NCI-H2227 (cell line): ENCODE measurements around the gene APOH.

Experiments used
- DNase-seq: peaks from one replicate; lab custom pipeline; 2025; ENCODE audit not compliant: unreplicated experiment; lab: John Stamatoyannopoulos, UW

APOH gene

GRCh38 chr17:66198242-66198641 is 31.0 kb downstream of the APOH start:
- DNase-seq: no peak

- DNase-seq: no peak
Observed at GRCh38 chr17:66192378-66192687, 36.9 kb downstream of the APOH start.

GRCh38 chr17:66191593-66192377 is 37.4 kb downstream of the APOH start, which contains the start of gene CEP112:
Gene CEP112, minus strand, starts transcription at chr17:66192133.
- peak; percentile 98 for DNase-seq

GRCh38 chr17:66190738-66191592 is 38.2 kb downstream of the APOH start:
- no peak for DNase-seq

- no peak for DNase-seq
Observed at GRCh38 chr17:66187718-66188117, 41.5 kb downstream of the APOH start.

GRCh38 chr17:66185862-66186261 is 43.4 kb downstream of the APOH start:
- no peak for DNase-seq

- no peak for DNase-seq
Observed at GRCh38 chr17:66184392-66184791, 44.8 kb downstream of the APOH start.

- no peak for DNase-seq
Observed at GRCh38 chr17:66183529-66183928, 45.7 kb downstream of the APOH start.

GRCh38 chr17:66178642-66179041 is 50.6 kb downstream of the APOH start:
- no peak for DNase-seq

- DNase-seq: no peak
Observed at GRCh38 chr17:66177048-66177447, 52.2 kb downstream of the APOH start.

- DNase-seq: no peak
Observed at GRCh38 chr17:66175892-66176291, 53.3 kb downstream of the APOH start.

- no peak for DNase-seq
Observed at GRCh38 chr17:66172691-66173223, 56.5 kb downstream of the APOH start.

GRCh38 chr17:66172144-66172543 is 57.1 kb downstream of the APOH start:
- DNase-seq: no peak

GRCh38 chr17:66171692-66172091 is 57.5 kb downstream of the APOH start:
- no peak for DNase-seq

GRCh38 chr17:66171172-66171571 is 58.0 kb downstream of the APOH start:
- DNase-seq: no peak

GRCh38 chr17:66169839-66170238 is 59.4 kb downstream of the APOH start:
- no peak for DNase-seq

- no peak for DNase-seq
Observed at GRCh38 chr17:66167189-66167815, 61.9 kb downstream of the APOH start.

- DNase-seq: peak; percentile 71
Observed at GRCh38 chr17:66165537-66166123, 63.6 kb downstream of the APOH start.
